HG03469 (cell line): ENCODE results near the gene C2CD3.

ENCODE experiments used
- ATAC-seq: cut with Tn5 transposase; IDR thresholded peaks from one replicate; pipeline ENCODE4 v1.9.1; 2021; ENCODE audit warnings: mild to moderate bottlenecking, moderate library complexity, moderate number of reproducible peaks; ENCODE audit not compliant: unreplicated experiment

C2CD3 gene

GRCh38 chr11:74170694-74171629 lies at the start of gene C2CD3, which contains the start of gene PPME1:
C2CD3 (minus strand) TSS chr11:74171002; CDS start chr11:74170792, 210 bp downstream.
PPME1 (plus strand) TSS chr11:74171289; CDS start chr11:74171422, 133 bp downstream.
- peak; percentile 88 for ATAC-seq

- no peak for ATAC-seq
These were observed 49.6 kb upstream of the C2CD3 start for GRCh38 chr11:74220376-74220775.

- no peak for ATAC-seq
These were observed 41.7 kb upstream of the C2CD3 start for GRCh38 chr11:74212533-74212932.

- no peak for ATAC-seq
These were observed 37.7 kb upstream of the C2CD3 start for GRCh38 chr11:74208507-74208906.

GRCh38 chr11:74206746-74207145 lies 35.9 kb upstream of the C2CD3 start:
- no peak for ATAC-seq

GRCh38 chr11:74205181-74205580 lies 34.4 kb upstream of the C2CD3 start:
- no peak for ATAC-seq

- ATAC-seq = no peak
These were observed 33.9 kb upstream of the C2CD3 start for GRCh38 chr11:74204701-74205100.

GRCh38 chr11:74203966-74204365 lies 33.2 kb upstream of the C2CD3 start:
- ATAC-seq = no peak

GRCh38 chr11:74196781-74197486 lies 26.1 kb upstream of the C2CD3 start:
- ATAC-seq = no peak

- no peak for ATAC-seq
These were observed 25.0 kb upstream of the C2CD3 start for GRCh38 chr11:74195828-74196227.

- ATAC-seq = no peak
These were observed 14.9 kb upstream of the C2CD3 start for GRCh38 chr11:74185695-74186094.

GRCh38 chr11:74185285-74185684 lies 14.5 kb upstream of the C2CD3 start:
- ATAC-seq = no peak

GRCh38 chr11:74182635-74183034 lies 11.8 kb upstream of the C2CD3 start:
- ATAC-seq = no peak

- ATAC-seq = no peak
These were observed 8.6 kb upstream of the C2CD3 start for GRCh38 chr11:74179234-74180052.

- no peak for ATAC-seq
These were observed 5.1 kb upstream of the C2CD3 start for GRCh38 chr11:74175920-74176319.

- ATAC-seq = no peak
These were observed 1.2 kb upstream of the C2CD3 start for GRCh38 chr11:74171997-74172396.

- ATAC-seq = no peak
These were observed 797 bp upstream of the C2CD3 start for GRCh38 chr11:74171630-74171968.

- ATAC-seq = no peak
These were observed 904 bp downstream of the C2CD3 start for GRCh38 chr11:74169738-74170458.

GRCh38 chr11:74168838-74169237 lies 2.0 kb downstream of the C2CD3 start:
- ATAC-seq = no peak

- ATAC-seq = no peak
These were observed 7.9 kb downstream of the C2CD3 start for GRCh38 chr11:74162681-74163467.
